Measurements from ENCODE around the gene PTMA. TPM values are rescaled to one million over a fixed set of nuclear protein-coding genes. Genes with fewer than 3 reads are reported as not detected.

The PTMA gene
- total RNA-seq, 1 experiment from 2014 or later: 1,708 TPM

GRCh38 chr2:231707625-231707926, 749 bp upstream of the PTMA start:
- peak overlapping the region; percentile 97 for H3K27ac ChIP-seq (ENCODE audit: low read depth, low read length, poor library complexity, severe bottlenecking)
- no TSS peak for BruUV-seq (replicated peaks)
- no peak for DNase-seq (ENCODE audit: low spot score)
- no peaks in the 10 kb centered on the region for H3K9me3 ChIP-seq (ENCODE audit: low read depth, low read length, poor library complexity, severe bottlenecking)
- peaks cover 24% of the 10 kb centered on the region for H3K36me3 ChIP-seq (ENCODE audit: insufficient read depth, low read length, poor library complexity, severe bottlenecking)
- TF ChIP-seq EZH2 (IDR thresholded peaks at IDR 0.05; ENCODE audit: borderline replicate concordance, low read depth, low read length, poor library complexity, severe bottlenecking) (no peak), CTCF (conservative IDR thresholded peaks at IDR 0.05; ENCODE audit: low read depth, low read length) (no peak)
- CTCF ChIA-PET: interaction anchor here (1.3 kb wide), 1 partner anchor 30 kb away, joined by 7 read pairs; no protein-coding TSS in a partner anchor
- peak overlapping the region; percentile 59 for H3K4me3 ChIP-seq (ENCODE audit: low read depth, low read length, poor library complexity, severe bottlenecking)
- H3K27me3 ChIP-seq (replicated peaks; ENCODE audit: insufficient read depth, low read depth, low read length, poor library complexity): no peaks in the 10 kb centered on the region
- POLR2A ChIA-PET (ENCODE audit: low non-redundant PET): no interaction called here
- intact Hi-C loops (cut with micrococcal nuclease; ENCODE audit: unreplicated experiment): loop anchor here (1.0 kb wide), 1 partner anchor 45 kb away; no protein-coding TSS in a partner anchor
- peaks cover 16% of the 10 kb centered on the region for H3K4me1 ChIP-seq (ENCODE audit: insufficient read depth, low read length, poor library complexity, severe bottlenecking)

GRCh38 chr2:231708773-231709635, 679 bp downstream of the PTMA start:
- TSS peak; percentile 32 for BruUV-seq (replicated peaks)
- no peaks in the 10 kb centered on the region for H3K9me3 ChIP-seq (ENCODE audit: low read depth, low read length, poor library complexity, severe bottlenecking)
- peaks cover 33% of the 10 kb centered on the region for H3K36me3 ChIP-seq (ENCODE audit: insufficient read depth, low read length, poor library complexity, severe bottlenecking)
- peaks cover 22% of the 10 kb centered on the region for H3K4me1 ChIP-seq (ENCODE audit: insufficient read depth, low read length, poor library complexity, severe bottlenecking)
- TF ChIP-seq CTCF (conservative IDR thresholded peaks at IDR 0.05; ENCODE audit: low read depth, low read length) (0 out of 2 replicates have a peak, but pooled peaks have one; percentile 12), EZH2 (IDR thresholded peaks at IDR 0.05; ENCODE audit: borderline replicate concordance, low read depth, low read length, poor library complexity, severe bottlenecking) (no peak)
- ChIA-PET CTCF (no interaction called here), POLR2A (ENCODE audit: low non-redundant PET) (interaction anchor here (0.7 kb wide), 1 partner anchor 9 kb away, joined by 3 read pairs; no protein-coding TSS in a partner anchor)
- intact Hi-C loops (cut with micrococcal nuclease; ENCODE audit: unreplicated experiment): loop anchor here (2.0 kb wide), 1 partner anchor 94 kb away; no protein-coding TSS in a partner anchor
- peak; percentile 60 for DNase-seq (ENCODE audit: low spot score)
- peak overlapping the region; percentile 97 for H3K27ac ChIP-seq (ENCODE audit: low read depth, low read length, poor library complexity, severe bottlenecking)
- peak overlapping the region; percentile 100 for H3K4me3 ChIP-seq (ENCODE audit: low read depth, low read length, poor library complexity, severe bottlenecking)
- H3K27me3 ChIP-seq (replicated peaks; ENCODE audit: insufficient read depth, low read depth, low read length, poor library complexity): no peaks in the 10 kb centered on the region

- ChIA-PET CTCF (interaction anchor here (0.6 kb wide), 2 partner anchors 12 to 15 kb away, joined by 3 to 4 read pairs; no protein-coding TSS in a partner anchor), POLR2A (ENCODE audit: low non-redundant PET) (no interaction called here)
- TF ChIP-seq EZH2 (IDR thresholded peaks at IDR 0.05; ENCODE audit: borderline replicate concordance, low read depth, low read length, poor library complexity, severe bottlenecking) (no peak), CTCF (conservative IDR thresholded peaks at IDR 0.05; ENCODE audit: low read depth, low read length) (no peak)
- Histone ChIP-seq H3K36me3 (ENCODE audit: insufficient read depth, low read length, poor library complexity, severe bottlenecking) (peaks cover 37% of the 10 kb centered on the region), H3K4me1 (ENCODE audit: insufficient read depth, low read length, poor library complexity, severe bottlenecking) (peaks cover 22% of the 10 kb centered on the region), H3K9me3 (ENCODE audit: low read depth, low read length, poor library complexity, severe bottlenecking) (no peaks in the 10 kb centered on the region), H3K4me3 (ENCODE audit: low read depth, low read length, poor library complexity, severe bottlenecking) (peak overlapping the region; percentile 100), H3K27ac (ENCODE audit: low read depth, low read length, poor library complexity, severe bottlenecking) (peak overlapping the region; percentile 97), H3K27me3 (replicated peaks; ENCODE audit: insufficient read depth, low read depth, low read length, poor library complexity) (no peaks in the 10 kb centered on the region)
- no peak for DNase-seq (ENCODE audit: low spot score)
- BruUV-seq (replicated peaks): no TSS peak
- intact Hi-C loops (cut with micrococcal nuclease; ENCODE audit: unreplicated experiment): loop anchor here (2.0 kb wide), 1 partner anchor 95 kb away; no protein-coding TSS in a partner anchor
Measured at GRCh38 chr2:231709636-231709980, 1.3 kb downstream of the PTMA start.

Data from A673 (cell line).